ENCODE results near the gene OTULIN. TPM values are rescaled to one million over a fixed set of nuclear protein-coding genes. Genes with fewer than 3 reads are reported as not detected.
A peak's percentile ranks its signal among the peaks of the same experiment; 100 is the strongest.

Gene OTULIN
- total and polyA plus RNA-seq, 11 donors: 7.6 to 42.0 (median 27.1) TPM

DNA sequence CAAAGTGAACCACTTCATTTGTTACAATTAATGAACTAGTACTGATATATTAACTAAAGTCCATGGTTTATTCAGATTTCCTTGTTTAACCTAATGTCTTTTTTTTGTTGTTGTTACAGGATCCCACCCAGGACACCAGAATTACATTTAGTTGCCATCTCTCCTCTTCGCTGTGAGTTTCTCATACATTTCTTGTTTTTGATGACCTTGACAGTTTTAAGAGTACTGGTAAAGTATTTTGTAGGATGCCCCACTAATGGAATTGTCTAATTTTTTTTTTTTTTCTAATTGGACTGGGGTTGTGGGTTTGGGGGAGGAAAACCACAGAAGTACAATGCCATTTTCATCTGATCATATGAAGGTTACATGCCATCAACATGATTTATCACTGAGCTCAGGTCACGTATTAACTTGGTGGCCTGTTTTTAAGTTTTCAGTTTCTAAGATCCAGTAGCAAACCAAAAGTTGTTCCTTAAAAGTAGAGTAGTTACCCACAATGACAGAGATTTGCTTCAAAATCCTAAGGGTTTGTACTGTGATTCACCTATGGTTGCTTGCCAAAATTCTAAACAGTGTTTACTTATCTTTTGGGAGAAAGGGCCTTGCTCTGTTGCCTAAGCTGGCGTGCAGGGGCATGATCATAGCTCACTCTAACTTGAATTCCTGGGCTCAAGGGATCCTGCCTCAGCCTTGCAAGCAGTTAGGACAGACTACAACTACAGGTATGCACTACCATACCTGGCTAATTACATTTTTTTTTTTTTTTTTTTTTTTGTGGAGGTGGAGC, 4.5 kb upstream of the OTULIN start:
- Histone ChIP-seq H3K9me3 (no peaks in the 10 kb centered on the region), H3K27me3 (no peaks in the 10 kb centered on the region), H3K4me3 (no peak overlapping the region), H3K36me3 (no peaks in the 10 kb centered on the region), H3K27ac (no peak overlapping the region), H3K4me1 (peaks cover 0 to 12% (median 8%) of the 10 kb centered on the region in 12 donors)
- 91 to 97% (median 95%) methylated on average over 3 of the region's 3 CpGs for WGBS, 4 donors
- TF ChIP-seq POLR2A (IDR thresholded peaks at IDR 0.05): no peak
- TF ChIP-seq, protein P1, sequence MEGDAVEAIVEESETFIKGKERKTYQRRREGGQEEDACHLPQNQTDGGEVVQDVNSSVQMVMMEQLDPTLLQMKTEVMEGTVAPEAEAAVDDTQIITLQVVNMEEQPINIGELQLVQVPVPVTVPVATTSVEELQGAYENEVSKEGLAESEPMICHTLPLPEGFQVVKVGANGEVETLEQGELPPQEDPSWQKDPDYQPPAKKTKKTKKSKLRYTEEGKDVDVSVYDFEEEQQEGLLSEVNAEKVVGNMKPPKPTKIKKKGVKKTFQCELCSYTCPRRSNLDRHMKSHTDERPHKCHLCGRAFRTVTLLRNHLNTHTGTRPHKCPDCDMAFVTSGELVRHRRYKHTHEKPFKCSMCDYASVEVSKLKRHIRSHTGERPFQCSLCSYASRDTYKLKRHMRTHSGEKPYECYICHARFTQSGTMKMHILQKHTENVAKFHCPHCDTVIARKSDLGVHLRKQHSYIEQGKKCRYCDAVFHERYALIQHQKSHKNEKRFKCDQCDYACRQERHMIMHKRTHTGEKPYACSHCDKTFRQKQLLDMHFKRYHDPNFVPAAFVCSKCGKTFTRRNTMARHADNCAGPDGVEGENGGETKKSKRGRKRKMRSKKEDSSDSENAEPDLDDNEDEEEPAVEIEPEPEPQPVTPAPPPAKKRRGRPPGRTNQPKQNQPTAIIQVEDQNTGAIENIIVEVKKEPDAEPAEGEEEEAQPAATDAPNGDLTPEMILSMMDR (IDR thresholded peaks at IDR 0.05): no peak
- ATAC-seq: no peak
- DNase-seq: no peak
- intact Hi-C loops (cut with DNase I): loop anchor here in 3 of 10 donors (5.0 to 10.0 kb wide), 4 partner anchors 175 to 555 kb away; no protein-coding TSS in a partner anchor

DNA sequence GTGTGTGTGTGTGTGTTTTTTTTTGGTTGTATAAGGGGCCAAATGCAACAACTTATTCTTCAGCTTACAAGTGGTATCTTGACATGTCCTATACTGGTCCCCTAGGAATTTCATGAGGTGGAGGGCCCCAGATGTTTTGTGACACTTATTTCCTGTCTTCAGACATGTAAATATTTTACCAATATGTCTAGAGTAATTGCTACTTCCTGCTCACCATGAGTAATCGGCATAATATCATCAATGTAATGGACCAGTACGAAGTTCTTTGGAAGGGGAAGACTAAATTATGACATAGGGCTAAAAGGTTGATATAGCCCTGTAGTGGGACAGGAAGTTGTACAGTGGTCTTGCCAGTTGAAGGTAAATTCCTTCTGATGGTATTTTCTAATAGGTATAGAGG, 3.7 kb upstream of the OTULIN start:
- no peak for TF ChIP-seq POLR2A (IDR thresholded peaks at IDR 0.05)
- TF ChIP-seq, protein P1 (IDR thresholded peaks at IDR 0.05): no peak
- Histone ChIP-seq H3K27ac (no peak overlapping the region), H3K9me3 (no peaks in the 10 kb centered on the region), H3K36me3 (no peaks in the 10 kb centered on the region), H3K27me3 (no peaks in the 10 kb centered on the region), H3K4me1 (peaks cover 0 to 17% (median 13%) of the 10 kb centered on the region in 12 donors), H3K4me3 (no peak overlapping the region)
- DNase-seq (no peak), ATAC-seq (no peak)
- WGBS, 4 donors: 65 to 76% (median 71%) methylated on average over 2 of the region's 2 CpGs
- intact Hi-C loops (cut with DNase I): loop anchor here in 2 of 10 donors (5.0 kb wide), 2 partner anchors 269 to 309 kb away; no protein-coding TSS in a partner anchor

GRCh38 chr5:14662721-14663260, 1.7 kb upstream of the OTULIN start:
- ATAC-seq (no peak), DNase-seq (no peak)
- H3K9me3 ChIP-seq: no peaks in the 10 kb centered on the region
- H3K36me3 ChIP-seq: no peaks in the 10 kb centered on the region
- H3K27ac ChIP-seq: peak overlapping the region in 1 of 12 donors; percentile 95
- WGBS, 4 donors: 96 to 97% (median 97%) methylated on average over 7 of the region's 7 CpGs
- H3K4me3 ChIP-seq: no peak overlapping the region
- H3K27me3 ChIP-seq: no peaks in the 10 kb centered on the region
- TF ChIP-seq POLR2A (IDR thresholded peaks at IDR 0.05): no peak
- TF ChIP-seq, protein P1 (IDR thresholded peaks at IDR 0.05): no peak
- H3K4me1 ChIP-seq: peaks cover 0 to 36% (median 31%) of the 10 kb centered on the region in 12 donors
- intact Hi-C loops (cut with DNase I): loop anchor here in 2 of 10 donors (5.0 kb wide), 2 partner anchors 270 to 310 kb away; no protein-coding TSS in a partner anchor

GRCh38 chr5:14663734-14664269, 716 bp upstream of the OTULIN start:
- intact Hi-C loops (cut with DNase I): loop anchor here in 2 of 10 donors (5.0 kb wide), 2 partner anchors 272 to 312 kb away; no protein-coding TSS in a partner anchor
- DNase-seq (peak in 2 of 5 donors; percentile 19 to 38), ATAC-seq (peak; percentile 21 to 55 (median 35))
- H3K27ac ChIP-seq: peak overlapping the region; percentile 80 to 98 (median 91)
- 2 to 3% (median 2%) methylated on average over 24 of the region's 24 CpGs for WGBS, 4 donors
- H3K36me3 ChIP-seq: peaks cover 0 to 5% (median 0%) of the 10 kb centered on the region in 9 donors
- H3K9me3 ChIP-seq: no peaks in the 10 kb centered on the region
- H3K4me3 ChIP-seq: peak overlapping the region; percentile 46 to 88 (median 74)
- H3K4me1 ChIP-seq: peaks cover 0 to 46% (median 39%) of the 10 kb centered on the region in 12 donors
- TF ChIP-seq, protein P1 (IDR thresholded peaks at IDR 0.05): no peak
- TF ChIP-seq POLR2A (IDR thresholded peaks at IDR 0.05): no peak
- H3K27me3 ChIP-seq: no peaks in the 10 kb centered on the region
